Keratinocyte (primary cell): ENCODE results near the gene GRIK4. TPM values are rescaled to one million over a fixed set of nuclear protein-coding genes. Genes with fewer than 3 reads are reported as not detected.

Source experiments
- DNase-seq: peaks from one replicate; pipeline ENCODE4 v3.0.0-alpha.2; 2011; ENCODE audit warnings: low read depth, missing footprints, low spot score
- FAIRE-seq: peaks from 2 replicates; lab custom pipeline; 2011; peaks lifted over from hg19 to GRCh38; lab: Jason Lieb, UNC
- H2AFZ ChIP-seq: 2 replicates; pipeline ENCODE4 v1.6.0; 2012; ENCODE audit warnings: low read length, control low read depth, inconsistent platforms; ENCODE audit not compliant: control insufficient read depth
- H3K27ac ChIP-seq: 2 replicates; pipeline ENCODE4 v1.5.1; 2011; ENCODE audit warnings: low read length; ENCODE audit not compliant: control insufficient read depth, insufficient read depth
- H3K27me3 ChIP-seq: 3 replicates; pipeline ENCODE4 v1.6.0; 2011; ENCODE audit warnings: low read length; ENCODE audit not compliant: control insufficient read depth, insufficient read depth; ENCODE audit errors: extremely low read depth
- H3K36me3 ChIP-seq, 2 experiments: 2 replicates in 1 of 2; 3 replicates in 1 of 2; pipeline ENCODE4 v1.5.1; 2011; ENCODE audit warnings: low read length in 2 of 2, mild to moderate bottlenecking in 1 of 2; ENCODE audit not compliant: control insufficient read depth in 2 of 2, insufficient read depth in 2 of 2; ENCODE audit errors: extremely low read depth in 1 of 2
- H3K4me1 ChIP-seq: 3 replicates; pipeline ENCODE4 v1.5.1; 2011; ENCODE audit warnings: low read length; ENCODE audit not compliant: control insufficient read depth, insufficient read depth; ENCODE audit errors: extremely low read depth
- H3K4me2 ChIP-seq: 3 replicates; pipeline ENCODE4 v1.6.0; 2011; ENCODE audit warnings: low read depth, low read length; ENCODE audit not compliant: control insufficient read depth, insufficient read depth; ENCODE audit errors: extremely low read depth
- H3K4me3 ChIP-seq, 3 experiments: fragments of 200-600 bp in 1 of 3; sonication (generic) in 1 of 3; 2 replicates in 2 of 3; 3 replicates in 1 of 3; pipeline ENCODE4 v1.5.1; 2011 to 2016; ENCODE audit warnings: low read length in 3 of 3, mild to moderate bottlenecking in 3 of 3, control low read depth in 2 of 3, inconsistent platforms in 1 of 3, low read depth in 1 of 3, mixed read lengths in 1 of 3, mixed run types in 1 of 3, moderate library complexity in 1 of 3; ENCODE audit not compliant: control insufficient read depth in 2 of 3, insufficient read depth in 2 of 3; ENCODE audit errors: extremely low read depth in 1 of 3
- H3K79me2 ChIP-seq: 2 replicates; pipeline ENCODE4 v1.6.0; 2012; ENCODE audit warnings: low read length; ENCODE audit not compliant: control insufficient read depth, insufficient read depth
- H3K9ac ChIP-seq: 3 replicates; pipeline ENCODE4 v1.6.0; 2011; ENCODE audit warnings: low read length; ENCODE audit not compliant: control insufficient read depth, insufficient read depth; ENCODE audit errors: extremely low read depth
- H3K9me1 ChIP-seq: 3 replicates; pipeline ENCODE4 v1.6.0; 2011; ENCODE audit warnings: low read length; ENCODE audit not compliant: control insufficient read depth, insufficient read depth; ENCODE audit errors: extremely low read depth
- H3K9me3 ChIP-seq: 2 replicates; pipeline ENCODE4 v1.5.1; 2012; ENCODE audit warnings: low read depth, low read length; ENCODE audit not compliant: control insufficient read depth
- H4K20me1 ChIP-seq: 3 replicates; pipeline ENCODE4 v1.6.0; 2011; ENCODE audit warnings: low read length; ENCODE audit not compliant: control insufficient read depth, insufficient read depth; ENCODE audit errors: extremely low read depth
- EZH2 ChIP-seq: IDR thresholded peaks from one replicate; pipeline ENCODE4 v1.6.1; 2012; ENCODE audit warnings: inconsistent platforms, mild to moderate bottlenecking, low read length, moderate library complexity
- dilution Hi-C: fragments of 300-500 bp; cut with MboI; formaldehyde crosslinking; loops from one replicate; pipeline ENCODE4 v1.7.0; 2020; ENCODE audit warnings: low sequenced_read_pairs; ENCODE audit not compliant: extremely low pct_ligation_motif_present
- polyA plus RNA-seq, 5 experiments: library from polyadenylated mRNA; depleted of rRNA in 3 of 5; stranded (reverse) in 3 of 5; stranded (forward) in 1 of 5; unstranded in 1 of 5; fragments of >200 nt; gene quantifications; 1 replicate in 1 of 5; 2 replicates in 3 of 5; 3 replicates in 1 of 5; pipeline versions ENCODE4 v1.2.1 to v1.2.3, GENCODE V29; 2011 to 2012; ENCODE audit warnings: missing spikeins in 2 of 5, low read depth in 1 of 5, low replicate concordance in 1 of 5
- TF ChIP-seq, protein P1 (sequence below), 3 experiments: IDR thresholded peaks in 1 of 3; conservative IDR thresholded peaks in 1 of 3; optimal IDR thresholded peaks in 1 of 3; 2 replicates in 2 of 3; 3 replicates in 1 of 3; pipeline versions ENCODE3 to v1.5.1; 2011; ENCODE audit warnings: low read length in 3 of 3, mild to moderate bottlenecking in 3 of 3, moderate library complexity in 2 of 3, control low read depth in 1 of 3, inconsistent platforms in 1 of 3; ENCODE audit not compliant: insufficient read depth in 2 of 3; ENCODE audit errors: extremely low read depth in 1 of 3

GRIK4 gene
- polyA plus RNA-seq, 1 donor (not counting 4 experiments of a cell fraction or from before 2014, with no cell fraction given), result not detected

DNA sequence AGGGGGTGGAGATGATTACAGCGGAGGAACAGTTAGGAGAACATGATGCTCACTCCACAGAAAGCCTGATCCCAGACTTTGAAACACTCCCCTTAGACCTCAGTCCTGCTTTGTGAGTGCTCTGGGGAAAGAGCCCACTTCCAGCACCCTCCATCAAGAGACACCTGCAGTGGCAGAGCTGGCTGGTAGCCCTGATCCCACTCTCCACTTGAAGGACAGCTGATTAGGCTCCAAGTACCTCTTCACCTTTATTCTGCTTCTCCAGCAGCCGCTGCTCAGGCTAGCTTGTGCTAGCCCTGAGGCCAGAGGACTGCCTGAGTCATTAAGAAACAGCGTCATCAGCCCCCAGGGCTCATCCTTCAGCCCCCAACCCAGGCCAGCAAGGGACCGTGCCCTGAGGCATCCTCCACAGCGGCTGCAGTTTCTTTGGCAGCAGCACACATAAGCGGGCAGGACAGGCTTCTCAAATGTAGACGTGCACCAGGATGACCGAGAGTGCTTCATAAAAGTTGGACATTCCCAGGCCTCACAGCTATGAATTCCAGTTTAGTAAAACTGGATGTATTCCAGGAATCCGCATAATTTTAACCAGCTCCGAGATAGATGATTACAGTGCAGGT lies 366.3 kb downstream of the GRIK4 start:
- Histone ChIP-seq H4K20me1 (no peaks in the 10 kb centered on the region), H3K4me1 (no peaks in the 10 kb centered on the region), H3K9me1 (no peaks in the 10 kb centered on the region), H3K36me3 (no peaks in the 10 kb centered on the region), H3K4me2 (no peak overlapping the region), H3K27ac (no peak overlapping the region), H3K9ac (no peak overlapping the region), H3K79me2 (no peaks in the 10 kb centered on the region), H3K4me3 (no peak overlapping the region), H3K9me3 (no peaks in the 10 kb centered on the region), H3K27me3 (peaks cover 21% of the 10 kb centered on the region), H2AFZ (no peak overlapping the region)
- no peak for TF ChIP-seq EZH2
- TF ChIP-seq, protein P1, sequence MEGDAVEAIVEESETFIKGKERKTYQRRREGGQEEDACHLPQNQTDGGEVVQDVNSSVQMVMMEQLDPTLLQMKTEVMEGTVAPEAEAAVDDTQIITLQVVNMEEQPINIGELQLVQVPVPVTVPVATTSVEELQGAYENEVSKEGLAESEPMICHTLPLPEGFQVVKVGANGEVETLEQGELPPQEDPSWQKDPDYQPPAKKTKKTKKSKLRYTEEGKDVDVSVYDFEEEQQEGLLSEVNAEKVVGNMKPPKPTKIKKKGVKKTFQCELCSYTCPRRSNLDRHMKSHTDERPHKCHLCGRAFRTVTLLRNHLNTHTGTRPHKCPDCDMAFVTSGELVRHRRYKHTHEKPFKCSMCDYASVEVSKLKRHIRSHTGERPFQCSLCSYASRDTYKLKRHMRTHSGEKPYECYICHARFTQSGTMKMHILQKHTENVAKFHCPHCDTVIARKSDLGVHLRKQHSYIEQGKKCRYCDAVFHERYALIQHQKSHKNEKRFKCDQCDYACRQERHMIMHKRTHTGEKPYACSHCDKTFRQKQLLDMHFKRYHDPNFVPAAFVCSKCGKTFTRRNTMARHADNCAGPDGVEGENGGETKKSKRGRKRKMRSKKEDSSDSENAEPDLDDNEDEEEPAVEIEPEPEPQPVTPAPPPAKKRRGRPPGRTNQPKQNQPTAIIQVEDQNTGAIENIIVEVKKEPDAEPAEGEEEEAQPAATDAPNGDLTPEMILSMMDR (optimal IDR thresholded peaks at IDR 0.05 in 1 of 3, IDR thresholded peaks at IDR 0.05 in 1 of 3, conservative IDR thresholded peaks at IDR 0.05 in 1 of 3; ENCODE audit: extremely low read depth in 1 of 3, insufficient read depth in 2 of 3, low read length in 3 of 3), result no peak
- FAIRE-seq (no peak), DNase-seq (no peak)
- dilution Hi-C loops, result no loop called here

DNA sequence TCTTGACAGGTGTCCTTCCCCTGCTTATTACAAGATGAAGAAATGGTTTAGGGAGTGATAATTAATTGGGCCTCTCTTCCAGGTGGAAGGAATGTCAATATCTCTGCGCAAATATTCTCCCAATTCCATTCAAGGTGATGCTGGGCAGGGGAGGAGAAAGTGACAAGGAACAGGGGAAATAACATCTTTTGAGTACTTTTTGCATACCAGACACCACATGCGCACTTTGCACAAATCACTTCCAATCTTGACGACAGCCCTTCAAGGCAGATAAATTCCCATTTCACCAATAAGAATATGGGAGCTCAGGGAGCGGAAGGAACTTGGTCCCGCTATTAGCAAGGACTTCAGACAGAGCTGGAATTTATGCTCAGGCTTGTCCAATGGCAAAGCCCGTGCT lies 367.2 kb downstream of the GRIK4 start:
- DNase-seq (no peak), FAIRE-seq (no peak)
- Histone ChIP-seq H3K9ac (no peak overlapping the region), H3K4me1 (no peaks in the 10 kb centered on the region), H3K27ac (no peak overlapping the region), H3K4me2 (no peak overlapping the region), H2AFZ (no peak overlapping the region), H3K9me3 (no peaks in the 10 kb centered on the region), H3K9me1 (no peaks in the 10 kb centered on the region), H3K79me2 (no peaks in the 10 kb centered on the region), H4K20me1 (no peaks in the 10 kb centered on the region), H3K27me3 (peaks cover 31% of the 10 kb centered on the region), H3K4me3 (no peak overlapping the region), H3K36me3 (no peaks in the 10 kb centered on the region)
- no peak for TF ChIP-seq EZH2
- TF ChIP-seq, protein P1 (optimal IDR thresholded peaks at IDR 0.05 in 1 of 3, IDR thresholded peaks at IDR 0.05 in 1 of 3, conservative IDR thresholded peaks at IDR 0.05 in 1 of 3; ENCODE audit: extremely low read depth in 1 of 3, insufficient read depth in 2 of 3, low read length in 3 of 3), result no peak
- dilution Hi-C loops, result no loop called here
